ENCODE results near the gene CHCHD4. TPM values are rescaled to one million over a fixed set of nuclear protein-coding genes. Genes with fewer than 3 reads are reported as not detected.

The CHCHD4 gene
- total and polyA plus RNA-seq, 2 of the 13 experiments (the other 11 are each of a cell fraction or from before 2014, with no cell fraction given) = 15.8 to 24.1 TPM

DNA sequence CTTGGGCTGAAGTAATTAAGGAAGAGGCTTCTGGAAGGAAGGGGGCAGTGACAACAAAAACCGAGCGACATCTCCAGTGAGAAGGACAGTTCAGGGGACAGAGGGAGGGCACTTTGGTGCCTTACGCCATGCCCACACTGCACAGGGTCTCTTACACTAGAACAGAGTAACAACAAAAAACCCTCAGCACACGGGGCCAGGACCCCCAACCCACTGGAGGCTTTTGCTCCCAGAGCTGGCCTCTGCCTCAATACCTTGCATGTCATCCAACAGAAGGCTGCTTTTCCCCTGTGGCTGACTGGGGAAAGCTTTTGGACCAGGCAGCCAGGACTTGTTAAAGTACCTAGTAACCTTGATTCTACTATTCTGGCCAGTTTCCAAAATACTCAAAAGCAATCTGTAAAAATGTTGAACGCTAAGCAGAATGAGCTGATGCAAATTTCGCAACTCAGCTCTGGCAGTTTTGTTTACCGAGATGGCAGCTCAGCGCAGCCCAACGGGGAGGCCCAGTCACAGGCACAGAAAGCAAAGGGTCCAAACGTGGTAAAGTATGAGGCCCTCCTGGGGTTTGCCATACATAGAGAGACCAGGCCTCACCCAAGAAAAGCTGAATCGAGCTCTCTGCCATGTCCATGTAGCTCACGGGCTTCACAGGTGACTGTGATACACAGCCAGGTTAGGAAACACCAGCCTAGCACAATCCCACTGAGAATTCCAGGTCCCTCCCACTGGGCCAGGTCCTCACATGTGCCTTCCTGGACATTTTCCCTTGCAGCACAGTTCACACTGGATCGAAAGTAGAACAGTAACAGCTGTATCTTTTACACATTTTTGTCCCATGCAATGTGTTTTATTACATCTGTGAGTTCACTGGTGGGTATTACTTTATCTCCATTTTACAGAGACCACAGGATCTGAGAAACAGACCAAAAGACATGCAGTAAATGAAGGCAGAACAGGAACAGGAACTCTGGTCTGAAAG, 6.0 kb downstream of the CHCHD4 start (continued):
- TF ChIP-seq, protein P1, sequence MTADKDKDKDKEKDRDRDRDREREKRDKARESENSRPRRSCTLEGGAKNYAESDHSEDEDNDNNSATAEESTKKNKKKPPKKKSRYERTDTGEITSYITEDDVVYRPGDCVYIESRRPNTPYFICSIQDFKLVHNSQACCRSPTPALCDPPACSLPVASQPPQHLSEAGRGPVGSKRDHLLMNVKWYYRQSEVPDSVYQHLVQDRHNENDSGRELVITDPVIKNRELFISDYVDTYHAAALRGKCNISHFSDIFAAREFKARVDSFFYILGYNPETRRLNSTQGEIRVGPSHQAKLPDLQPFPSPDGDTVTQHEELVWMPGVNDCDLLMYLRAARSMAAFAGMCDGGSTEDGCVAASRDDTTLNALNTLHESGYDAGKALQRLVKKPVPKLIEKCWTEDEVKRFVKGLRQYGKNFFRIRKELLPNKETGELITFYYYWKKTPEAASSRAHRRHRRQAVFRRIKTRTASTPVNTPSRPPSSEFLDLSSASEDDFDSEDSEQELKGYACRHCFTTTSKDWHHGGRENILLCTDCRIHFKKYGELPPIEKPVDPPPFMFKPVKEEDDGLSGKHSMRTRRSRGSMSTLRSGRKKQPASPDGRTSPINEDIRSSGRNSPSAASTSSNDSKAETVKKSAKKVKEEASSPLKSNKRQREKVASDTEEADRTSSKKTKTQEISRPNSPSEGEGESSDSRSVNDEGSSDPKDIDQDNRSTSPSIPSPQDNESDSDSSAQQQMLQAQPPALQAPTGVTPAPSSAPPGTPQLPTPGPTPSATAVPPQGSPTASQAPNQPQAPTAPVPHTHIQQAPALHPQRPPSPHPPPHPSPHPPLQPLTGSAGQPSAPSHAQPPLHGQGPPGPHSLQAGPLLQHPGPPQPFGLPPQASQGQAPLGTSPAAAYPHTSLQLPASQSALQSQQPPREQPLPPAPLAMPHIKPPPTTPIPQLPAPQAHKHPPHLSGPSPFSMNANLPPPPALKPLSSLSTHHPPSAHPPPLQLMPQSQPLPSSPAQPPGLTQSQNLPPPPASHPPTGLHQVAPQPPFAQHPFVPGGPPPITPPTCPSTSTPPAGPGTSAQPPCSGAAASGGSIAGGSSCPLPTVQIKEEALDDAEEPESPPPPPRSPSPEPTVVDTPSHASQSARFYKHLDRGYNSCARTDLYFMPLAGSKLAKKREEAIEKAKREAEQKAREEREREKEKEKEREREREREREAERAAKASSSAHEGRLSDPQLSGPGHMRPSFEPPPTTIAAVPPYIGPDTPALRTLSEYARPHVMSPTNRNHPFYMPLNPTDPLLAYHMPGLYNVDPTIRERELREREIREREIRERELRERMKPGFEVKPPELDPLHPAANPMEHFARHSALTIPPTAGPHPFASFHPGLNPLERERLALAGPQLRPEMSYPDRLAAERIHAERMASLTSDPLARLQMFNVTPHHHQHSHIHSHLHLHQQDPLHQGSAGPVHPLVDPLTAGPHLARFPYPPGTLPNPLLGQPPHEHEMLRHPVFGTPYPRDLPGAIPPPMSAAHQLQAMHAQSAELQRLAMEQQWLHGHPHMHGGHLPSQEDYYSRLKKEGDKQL (CRISPR knock-in tag; IDR thresholded peaks at IDR 0.05; ENCODE audit: low read depth) = no peak
- TF ChIP-seq ZNF446 (CRISPR knock-in tag; IDR thresholded peaks at IDR 0.05) = no peak
- TF ChIP-seq CTCF (CRISPR knock-in tag; IDR thresholded peaks at IDR 0.05) = no peak
- TF ChIP-seq, protein P2, sequence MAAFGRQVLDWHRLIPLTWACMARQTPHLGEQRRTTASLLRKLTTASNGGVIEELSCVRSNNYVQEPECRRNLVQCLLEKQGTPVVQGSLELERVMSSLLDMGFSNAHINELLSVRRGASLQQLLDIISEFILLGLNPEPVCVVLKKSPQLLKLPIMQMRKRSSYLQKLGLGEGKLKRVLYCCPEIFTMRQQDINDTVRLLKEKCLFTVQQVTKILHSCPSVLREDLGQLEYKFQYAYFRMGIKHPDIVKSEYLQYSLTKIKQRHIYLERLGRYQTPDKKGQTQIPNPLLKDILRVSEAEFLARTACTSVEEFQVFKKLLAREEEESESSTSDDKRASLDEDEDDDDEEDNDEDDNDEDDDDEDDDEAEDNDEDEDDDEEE (CRISPR knock-in tag; IDR thresholded peaks at IDR 0.05) = no peak
- peak; percentile 40; the same call in 1 of the 2 replicates for TF ChIP-seq PPARG (CRISPR knock-in tag; conservative IDR thresholded peaks at IDR 0.05)
- TF ChIP-seq, protein P3, sequence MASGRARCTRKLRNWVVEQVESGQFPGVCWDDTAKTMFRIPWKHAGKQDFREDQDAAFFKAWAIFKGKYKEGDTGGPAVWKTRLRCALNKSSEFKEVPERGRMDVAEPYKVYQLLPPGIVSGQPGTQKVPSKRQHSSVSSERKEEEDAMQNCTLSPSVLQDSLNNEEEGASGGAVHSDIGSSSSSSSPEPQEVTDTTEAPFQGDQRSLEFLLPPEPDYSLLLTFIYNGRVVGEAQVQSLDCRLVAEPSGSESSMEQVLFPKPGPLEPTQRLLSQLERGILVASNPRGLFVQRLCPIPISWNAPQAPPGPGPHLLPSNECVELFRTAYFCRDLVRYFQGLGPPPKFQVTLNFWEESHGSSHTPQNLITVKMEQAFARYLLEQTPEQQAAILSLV (CRISPR knock-in tag; IDR thresholded peaks at IDR 0.05; ENCODE audit: borderline replicate concordance) = peak; percentile 27; the same call in 1 of the 2 replicates
- no peak for TF ChIP-seq RNF219 (CRISPR knock-in tag; IDR thresholded peaks at IDR 0.05)
- TF ChIP-seq, protein P4, sequence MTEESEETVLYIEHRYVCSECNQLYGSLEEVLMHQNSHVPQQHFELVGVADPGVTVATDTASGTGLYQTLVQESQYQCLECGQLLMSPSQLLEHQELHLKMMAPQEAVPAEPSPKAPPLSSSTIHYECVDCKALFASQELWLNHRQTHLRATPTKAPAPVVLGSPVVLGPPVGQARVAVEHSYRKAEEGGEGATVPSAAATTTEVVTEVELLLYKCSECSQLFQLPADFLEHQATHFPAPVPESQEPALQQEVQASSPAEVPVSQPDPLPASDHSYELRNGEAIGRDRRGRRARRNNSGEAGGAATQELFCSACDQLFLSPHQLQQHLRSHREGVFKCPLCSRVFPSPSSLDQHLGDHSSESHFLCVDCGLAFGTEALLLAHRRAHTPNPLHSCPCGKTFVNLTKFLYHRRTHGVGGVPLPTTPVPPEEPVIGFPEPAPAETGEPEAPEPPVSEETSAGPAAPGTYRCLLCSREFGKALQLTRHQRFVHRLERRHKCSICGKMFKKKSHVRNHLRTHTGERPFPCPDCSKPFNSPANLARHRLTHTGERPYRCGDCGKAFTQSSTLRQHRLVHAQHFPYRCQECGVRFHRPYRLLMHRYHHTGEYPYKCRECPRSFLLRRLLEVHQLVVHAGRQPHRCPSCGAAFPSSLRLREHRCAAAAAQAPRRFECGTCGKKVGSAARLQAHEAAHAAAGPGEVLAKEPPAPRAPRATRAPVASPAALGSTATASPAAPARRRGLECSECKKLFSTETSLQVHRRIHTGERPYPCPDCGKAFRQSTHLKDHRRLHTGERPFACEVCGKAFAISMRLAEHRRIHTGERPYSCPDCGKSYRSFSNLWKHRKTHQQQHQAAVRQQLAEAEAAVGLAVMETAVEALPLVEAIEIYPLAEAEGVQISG (CRISPR knock-in tag; IDR thresholded peaks at IDR 0.05) = peak; percentile 63; the same call in 1 of the 2 replicates
- peak; percentile 26; the same call in 1 of the 2 replicates for TF ChIP-seq ZNF143 (CRISPR knock-in tag; IDR thresholded peaks at IDR 0.05)
- no peak for TF ChIP-seq ZNF777 (CRISPR knock-in tag; IDR thresholded peaks at IDR 0.05)
- peak; percentile 46; the same call in 1 of the 2 replicates for TF ChIP-seq TARDBP (CRISPR knock-in tag; IDR thresholded peaks at IDR 0.05)
